GM18951 (cell line): ENCODE results near the gene VRK2.
"Not testable (repeated sequence)": the region's sequence is repeated elsewhere in the genome, so short reads cannot be mapped to it uniquely, and the experiment has no call there.

Source experiments
- POLR2A ChIP-seq: IDR thresholded peaks from 4 replicates; pipeline ENCODE4 v1.6.1; 2011; ENCODE audit warnings: mild to moderate bottlenecking; ENCODE audit not compliant: insufficient read length, insufficient read depth; ENCODE audit errors: extremely low read depth
- in situ Hi-C: fragments of 300-500 bp; cut with MboI; formaldehyde crosslinking; loops from one replicate; pipeline ENCODE4 v1.12.0; 2022; ENCODE audit warnings: low sequenced_read_pairs, mixed read lengths, inconsistent platforms; ENCODE audit not compliant: unreplicated experiment

Gene VRK2

DNA sequence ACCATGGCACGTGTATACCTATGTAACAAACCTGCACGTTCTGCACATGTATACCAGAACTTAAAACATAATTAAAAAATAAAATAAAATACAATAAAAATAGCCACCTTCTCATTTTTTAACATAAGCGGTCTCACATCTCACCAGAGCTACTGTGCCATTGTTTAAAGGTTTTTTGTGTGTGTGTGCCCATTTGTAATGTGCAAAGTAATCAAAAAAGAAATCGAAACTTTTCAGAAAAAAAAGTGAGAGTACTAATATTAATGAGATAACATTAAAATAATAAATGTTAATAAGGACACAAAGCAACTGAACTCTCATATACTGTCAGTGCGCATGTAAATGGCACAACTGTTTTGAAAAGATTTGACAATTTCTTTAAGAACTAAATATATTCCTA lies 134.0 kb downstream of the VRK2 start:
- in situ Hi-C loops, result no loop called here
- TF ChIP-seq POLR2A, result no peak

GRCh38 chr2:58182527-58182926 lies 135.9 kb downstream of the VRK2 start:
- no peak for TF ChIP-seq POLR2A
- in situ Hi-C loops, result no loop called here

DNA sequence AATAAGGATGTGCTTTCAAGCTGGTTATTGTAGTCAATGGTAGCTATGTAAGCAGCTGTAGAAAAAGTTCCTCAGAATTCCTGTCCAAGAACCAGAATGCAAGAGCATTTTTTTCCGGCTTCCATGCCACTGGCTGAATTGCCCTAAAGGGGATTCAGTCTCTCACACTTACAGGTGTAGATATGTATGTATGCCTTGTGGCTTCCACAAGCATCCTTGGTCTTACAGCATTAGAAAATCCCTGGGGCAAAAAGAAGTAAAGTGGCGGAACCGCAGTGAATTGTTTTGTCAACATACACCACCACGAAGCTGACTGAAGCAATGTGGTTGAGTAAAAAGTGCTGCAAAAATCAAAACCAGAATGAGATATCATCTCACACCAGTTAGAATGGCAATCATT lies 139.9 kb downstream of the VRK2 start:
- in situ Hi-C loops, result no loop called here
- TF ChIP-seq POLR2A, result no peak

DNA sequence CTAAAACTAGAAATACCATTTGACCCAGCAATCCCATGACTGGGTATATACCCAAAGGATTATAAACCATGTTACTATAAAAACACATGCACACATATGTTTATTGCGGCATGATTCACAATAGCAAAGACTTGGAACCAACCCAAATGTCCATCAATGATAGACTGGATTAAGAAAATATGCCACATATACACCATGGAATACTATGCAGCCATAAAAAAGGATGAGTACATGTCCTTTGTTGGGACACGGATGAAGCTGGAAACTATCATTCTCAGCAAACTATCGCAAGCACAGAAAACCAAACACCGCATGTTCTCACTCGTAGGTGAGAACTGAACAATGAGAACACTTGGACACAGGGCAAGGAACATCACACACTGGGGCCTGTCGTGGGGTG lies 140.4 kb downstream of the VRK2 start:
- in situ Hi-C loops, result not testable (repeated sequence)

DNA sequence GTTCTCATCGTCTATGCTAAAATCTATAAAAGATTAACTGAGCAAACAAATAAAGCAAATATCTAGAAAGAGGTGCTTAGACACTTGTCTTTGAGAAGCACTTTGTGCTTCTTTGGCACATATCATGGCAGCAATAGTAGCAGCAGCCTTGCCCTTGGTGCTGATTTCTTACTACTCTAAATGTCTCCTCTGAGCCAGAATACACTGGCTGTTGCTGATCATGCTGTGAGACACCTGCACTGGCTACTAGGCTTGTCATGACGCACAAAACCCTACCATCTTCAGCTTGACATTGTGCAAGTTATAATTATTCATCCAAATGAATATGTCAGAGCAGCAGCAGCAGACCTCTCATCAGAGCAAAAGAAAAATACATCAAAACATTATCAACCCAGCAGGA lies 147.9 kb downstream of the VRK2 start:
- no peak for TF ChIP-seq POLR2A
- in situ Hi-C loops, result no loop called here

- in situ Hi-C loops, result no loop called here
- no peak for TF ChIP-seq POLR2A
Measured at GRCh38 chr2:58195662-58196061, 149.1 kb downstream of the VRK2 start.

DNA sequence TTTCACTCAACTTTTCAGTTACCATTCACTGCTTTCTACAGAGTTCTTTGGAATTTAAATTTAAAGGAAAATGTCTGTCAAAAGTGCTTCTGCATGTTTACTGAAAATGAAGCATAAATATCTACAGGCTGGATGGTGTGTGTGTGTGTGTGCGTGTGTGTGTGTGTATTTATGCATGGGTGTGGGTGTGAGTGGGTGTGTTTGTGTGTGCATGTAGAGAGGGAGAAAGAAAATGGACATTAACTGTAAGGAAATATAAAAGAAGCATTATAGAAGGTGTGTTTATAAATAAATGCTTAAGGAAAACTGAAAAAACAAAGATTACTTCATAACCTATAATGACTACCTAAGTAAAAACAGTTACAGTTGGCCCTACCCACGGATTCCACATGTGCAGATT lies 151.3 kb downstream of the VRK2 start:
- in situ Hi-C loops, result no loop called here
- TF ChIP-seq POLR2A, result no peak

DNA sequence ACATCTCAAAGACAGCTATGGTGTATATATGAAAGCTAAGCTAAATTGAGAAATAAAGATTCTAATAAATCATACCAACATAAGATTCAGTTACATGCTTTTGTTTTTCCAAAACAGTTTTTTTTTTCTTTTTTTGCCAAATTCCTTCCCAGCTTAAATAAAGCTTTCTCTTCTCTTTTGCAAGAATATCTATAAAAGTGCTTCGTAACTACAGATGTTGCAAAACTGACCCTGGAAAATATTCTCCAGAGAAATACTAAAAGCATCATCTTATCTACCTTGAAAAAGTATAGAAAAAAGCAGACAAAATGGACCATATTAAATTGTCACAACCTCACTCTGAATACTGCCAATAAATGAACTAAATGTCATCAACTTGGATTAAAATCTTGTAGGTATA lies 155.8 kb downstream of the VRK2 start:
- in situ Hi-C loops, result no loop called here
- no peak for TF ChIP-seq POLR2A

GRCh38 chr2:58203018-58203417 lies 156.4 kb downstream of the VRK2 start:
- TF ChIP-seq POLR2A, result no peak
- in situ Hi-C loops, result no loop called here

GRCh38 chr2:58204195-58204959 lies 157.8 kb downstream of the VRK2 start:
- in situ Hi-C loops, result no loop called here
- TF ChIP-seq POLR2A, result no peak

- no peak for TF ChIP-seq POLR2A
- in situ Hi-C loops, result no loop called here
Measured at GRCh38 chr2:58206785-58207184, 160.2 kb downstream of the VRK2 start.

GRCh38 chr2:58207189-58207588 lies 160.6 kb downstream of the VRK2 start:
- in situ Hi-C loops, result no loop called here
- TF ChIP-seq POLR2A, result no peak
